Measurements from ENCODE around the gene BRAF.

The BRAF gene

DNA sequence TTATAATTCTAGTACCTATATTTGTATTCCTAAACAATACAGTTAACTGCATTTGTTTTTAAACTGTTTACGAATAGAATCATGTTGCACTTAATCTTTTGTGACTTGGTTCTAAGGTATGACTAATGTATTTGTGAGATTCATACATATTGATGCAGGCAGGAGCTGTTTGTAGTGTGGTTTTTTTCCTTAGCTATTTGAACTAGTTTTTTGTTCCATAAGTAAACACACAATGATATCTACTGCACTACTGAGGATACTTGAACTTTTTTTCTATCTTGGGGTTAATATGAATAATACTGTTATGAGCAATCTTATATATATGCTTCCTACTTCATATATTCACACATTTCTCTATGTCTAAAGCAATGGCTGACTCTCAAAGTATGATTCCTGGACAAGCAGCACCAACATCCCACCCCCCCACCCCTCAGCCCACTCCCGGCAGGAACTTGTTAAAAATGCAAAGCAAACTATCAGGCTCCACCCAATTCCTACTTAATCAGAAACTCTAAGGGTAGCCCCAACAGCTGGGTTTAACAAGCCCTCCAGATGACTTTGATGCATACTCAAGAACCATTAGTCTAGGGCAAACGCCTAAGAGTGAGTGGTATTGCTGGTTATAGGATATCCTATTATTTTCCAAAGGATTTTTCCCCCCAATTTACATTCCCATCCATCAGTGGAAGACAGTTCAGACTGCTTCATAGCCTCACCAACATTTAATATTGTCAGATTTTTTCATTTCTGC is 25.8 kb downstream of the BRAF start:
- H3K27ac ChIP-seq (ENCODE audit: low read depth, low read length), result no peak overlapping the region
- no peaks in the 10 kb centered on the region for H3K36me3 ChIP-seq (ENCODE audit: low read length)
- no peak overlapping the region for H2AFZ ChIP-seq (ENCODE audit: low read depth, low read length, severe bottlenecking)
- H3K9ac ChIP-seq (ENCODE audit: low read length), result no peak overlapping the region
- no peak overlapping the region for H3K4me3 ChIP-seq (ENCODE audit: insufficient read depth, low read length, poor library complexity, severe bottlenecking)
- no peak overlapping the region for H3K4me2 ChIP-seq (ENCODE audit: low read depth, low read length, poor library complexity, severe bottlenecking)
- H3K79me2 ChIP-seq (ENCODE audit: insufficient read depth, low read length), result peaks cover 32% of the 10 kb centered on the region
- H4K20me1 ChIP-seq (ENCODE audit: low read depth, low read length), result no peaks in the 10 kb centered on the region
- no peaks in the 10 kb centered on the region for H3K27me3 ChIP-seq (ENCODE audit: low read length)
- H3F3A ChIP-seq (ENCODE audit: insufficient read depth), result no peaks in the 10 kb centered on the region
- TF ChIP-seq EZH2phosphoT487 (conservative IDR thresholded peaks at IDR 0.05; ENCODE audit: low read length), result no peak
- TF ChIP-seq, protein P1, sequence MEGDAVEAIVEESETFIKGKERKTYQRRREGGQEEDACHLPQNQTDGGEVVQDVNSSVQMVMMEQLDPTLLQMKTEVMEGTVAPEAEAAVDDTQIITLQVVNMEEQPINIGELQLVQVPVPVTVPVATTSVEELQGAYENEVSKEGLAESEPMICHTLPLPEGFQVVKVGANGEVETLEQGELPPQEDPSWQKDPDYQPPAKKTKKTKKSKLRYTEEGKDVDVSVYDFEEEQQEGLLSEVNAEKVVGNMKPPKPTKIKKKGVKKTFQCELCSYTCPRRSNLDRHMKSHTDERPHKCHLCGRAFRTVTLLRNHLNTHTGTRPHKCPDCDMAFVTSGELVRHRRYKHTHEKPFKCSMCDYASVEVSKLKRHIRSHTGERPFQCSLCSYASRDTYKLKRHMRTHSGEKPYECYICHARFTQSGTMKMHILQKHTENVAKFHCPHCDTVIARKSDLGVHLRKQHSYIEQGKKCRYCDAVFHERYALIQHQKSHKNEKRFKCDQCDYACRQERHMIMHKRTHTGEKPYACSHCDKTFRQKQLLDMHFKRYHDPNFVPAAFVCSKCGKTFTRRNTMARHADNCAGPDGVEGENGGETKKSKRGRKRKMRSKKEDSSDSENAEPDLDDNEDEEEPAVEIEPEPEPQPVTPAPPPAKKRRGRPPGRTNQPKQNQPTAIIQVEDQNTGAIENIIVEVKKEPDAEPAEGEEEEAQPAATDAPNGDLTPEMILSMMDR (IDR thresholded peaks at IDR 0.05; ENCODE audit: insufficient read depth, low read length, poor library complexity, severe bottlenecking), result no peak
- no peaks in the 10 kb centered on the region for H3K9me3 ChIP-seq (ENCODE audit: insufficient read depth, low read length)
- no peaks in the 10 kb centered on the region for H3K9me2 ChIP-seq (replicated peaks; ENCODE audit: insufficient read depth, low read length)

GRCh38 chr7:140896996-140897395 is 27.7 kb downstream of the BRAF start:
- TF ChIP-seq, protein P1 (IDR thresholded peaks at IDR 0.05; ENCODE audit: insufficient read depth, low read length, poor library complexity, severe bottlenecking), result no peak
- no peak for TF ChIP-seq EZH2phosphoT487 (conservative IDR thresholded peaks at IDR 0.05; ENCODE audit: low read length)
- Histone ChIP-seq H4K20me1 (ENCODE audit: low read depth, low read length) (0 out of 2 replicates have a peak, but pooled peaks cover 4% of the 10 kb centered on the region), H3F3A (ENCODE audit: insufficient read depth) (no peaks in the 10 kb centered on the region), H3K4me2 (ENCODE audit: low read depth, low read length, poor library complexity, severe bottlenecking) (no peak overlapping the region), H3K27ac (ENCODE audit: low read depth, low read length) (no peak overlapping the region), H3K9me3 (ENCODE audit: insufficient read depth, low read length) (no peaks in the 10 kb centered on the region), H2AFZ (ENCODE audit: low read depth, low read length, severe bottlenecking) (no peak overlapping the region), H3K9me2 (replicated peaks; ENCODE audit: insufficient read depth, low read length) (no peaks in the 10 kb centered on the region), H3K27me3 (ENCODE audit: low read length) (no peaks in the 10 kb centered on the region), H3K4me3 (ENCODE audit: insufficient read depth, low read length, poor library complexity, severe bottlenecking) (no peak overlapping the region), H3K79me2 (ENCODE audit: insufficient read depth, low read length) (peaks cover 26% of the 10 kb centered on the region), H3K9ac (ENCODE audit: low read length) (no peak overlapping the region), H3K36me3 (ENCODE audit: low read length) (no peaks in the 10 kb centered on the region)

- Histone ChIP-seq H3K9me3 (ENCODE audit: insufficient read depth, low read length) (no peaks in the 10 kb centered on the region), H3K36me3 (ENCODE audit: low read length) (no peaks in the 10 kb centered on the region), H3K9me2 (replicated peaks; ENCODE audit: insufficient read depth, low read length) (no peaks in the 10 kb centered on the region), H4K20me1 (ENCODE audit: low read depth, low read length) (peaks cover 29% of the 10 kb centered on the region), H3K27ac (ENCODE audit: low read depth, low read length) (no peak overlapping the region), H3K4me3 (ENCODE audit: insufficient read depth, low read length, poor library complexity, severe bottlenecking) (no peak overlapping the region), H3K27me3 (ENCODE audit: low read length) (no peaks in the 10 kb centered on the region), H3F3A (ENCODE audit: insufficient read depth) (no peaks in the 10 kb centered on the region), H3K79me2 (ENCODE audit: insufficient read depth, low read length) (peaks cover 37% of the 10 kb centered on the region), H3K9ac (ENCODE audit: low read length) (no peak overlapping the region), H2AFZ (ENCODE audit: low read depth, low read length, severe bottlenecking) (no peak overlapping the region), H3K4me2 (ENCODE audit: low read depth, low read length, poor library complexity, severe bottlenecking) (no peak overlapping the region)
- TF ChIP-seq, protein P1 (IDR thresholded peaks at IDR 0.05; ENCODE audit: insufficient read depth, low read length, poor library complexity, severe bottlenecking), result no peak
- no peak for TF ChIP-seq EZH2phosphoT487 (conservative IDR thresholded peaks at IDR 0.05; ENCODE audit: low read length)
These were observed 35.1 kb downstream of the BRAF start for GRCh38 chr7:140889645-140890044.

All from SU-DHL-6 (cell line).